ENCODE data around the gene HNRNPUL2.

GRCh38 chr11:62667460-62667859 lies 59.8 kb downstream of the HNRNPUL2 start:
- TF ChIP-seq EZH2 (IDR thresholded peaks at IDR 0.05; ENCODE audit: low read length, missing control alignments), result no peak
- no peak for TF ChIP-seq CTCF (conservative IDR thresholded peaks at IDR 0.05 in 1 of 2, IDR thresholded peaks at IDR 0.05 in 1 of 2; ENCODE audit: low read depth in 1 of 2, low read length in 2 of 2)
